Activated CD4-positive, alpha-beta T cell treated with anti-CD3 and anti-CD28 coated beads for 24 hours (primary cell): ENCODE results near the gene SLC25A38.

Source experiments
- DNase-seq, 2 donors: peaks; one replicate each; pipeline ENCODE4 v3.0.0-alpha.2; 2020; ENCODE audit warnings: low read depth in 2 of 2

SLC25A38 gene

DNA sequence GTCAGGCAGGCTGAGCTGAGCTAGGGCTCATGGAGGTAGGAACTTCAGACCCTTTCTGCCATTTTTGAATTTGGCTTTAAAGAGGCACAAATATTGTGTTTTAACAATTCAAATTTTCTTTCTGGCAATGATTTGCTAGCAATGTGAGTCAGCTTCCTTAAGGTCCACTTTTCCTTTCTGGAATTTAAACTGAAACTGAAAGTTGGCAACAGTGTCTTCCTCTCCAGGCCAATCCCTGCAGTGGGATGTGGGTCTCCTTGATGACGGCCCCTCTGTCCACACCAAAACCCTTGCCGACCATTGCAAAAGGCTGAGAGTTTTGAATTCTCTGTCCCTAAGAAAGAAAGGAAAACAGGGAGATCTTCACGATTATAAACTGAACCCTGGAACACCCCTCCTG is 50.5 kb downstream of the SLC25A38 start:
- DNase-seq: no peak

DNA sequence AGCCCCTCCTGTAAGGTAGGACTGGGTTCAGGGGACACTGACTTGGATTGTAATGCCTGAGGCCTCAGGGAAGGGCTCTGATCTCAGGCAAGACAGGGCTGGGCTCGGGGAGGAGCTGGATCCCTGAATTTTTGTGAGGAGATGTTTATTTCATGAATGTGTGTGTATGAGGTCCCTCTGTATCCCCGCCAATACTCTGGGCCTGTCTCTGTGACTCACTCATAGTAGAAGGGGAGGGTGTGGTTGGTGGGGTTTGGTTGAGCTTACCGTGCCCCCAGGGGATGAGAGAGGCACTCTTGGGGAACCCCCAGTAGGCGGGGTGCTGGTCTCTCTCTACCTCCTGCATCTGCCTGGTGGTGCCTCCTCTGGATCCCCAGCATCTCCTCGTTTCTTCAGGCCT is 51.4 kb downstream of the SLC25A38 start:
- DNase-seq: no peak

- no peak for DNase-seq
Measured at GRCh38 chr3:39435006-39435748, 52.0 kb downstream of the SLC25A38 start.

- no peak for DNase-seq
Measured at GRCh38 chr3:39438880-39439279, 55.7 kb downstream of the SLC25A38 start.

GRCh38 chr3:39440316-39440715 is 57.1 kb downstream of the SLC25A38 start:
- no peak for DNase-seq

- no peak for DNase-seq
Measured at GRCh38 chr3:39443530-39443929, 60.4 kb downstream of the SLC25A38 start.

DNA sequence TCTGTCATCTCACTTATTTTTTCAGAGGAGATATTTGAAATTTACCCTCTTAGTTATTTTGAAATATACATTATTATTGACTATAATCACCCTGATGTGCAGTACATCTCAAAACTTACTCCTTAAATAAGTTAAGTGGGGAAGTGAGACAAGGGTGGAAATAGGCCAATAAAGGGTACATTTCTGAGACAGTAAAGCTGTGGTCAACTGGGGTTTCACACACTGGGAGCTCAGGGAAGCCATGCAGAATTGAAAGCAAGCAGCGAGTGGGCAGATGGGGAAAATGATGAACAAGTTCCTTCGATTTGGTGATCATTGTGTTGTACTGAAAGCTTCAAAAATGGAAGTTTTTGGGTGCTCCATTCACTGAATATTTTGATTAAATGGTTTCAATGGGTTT is 62.8 kb downstream of the SLC25A38 start:
- no peak for DNase-seq

GRCh38 chr3:39446444-39446843 is 63.3 kb downstream of the SLC25A38 start:
- DNase-seq: no peak
